Keratinocyte (primary cell): ENCODE results near the gene PRKN. TPM values are rescaled to one million over a fixed set of nuclear protein-coding genes. Genes with fewer than 3 reads are reported as not detected.

Experiments used
- DNase-seq: peaks from one replicate; pipeline ENCODE4 v3.0.0-alpha.2; 2011; ENCODE audit warnings: low read depth, missing footprints, low spot score
- FAIRE-seq: peaks from 2 replicates; lab custom pipeline; 2011; peaks lifted over from hg19 to GRCh38; lab: Jason Lieb, UNC
- H2AFZ ChIP-seq: 2 replicates; pipeline ENCODE4 v1.6.0; 2012; ENCODE audit warnings: low read length, control low read depth, inconsistent platforms; ENCODE audit not compliant: control insufficient read depth
- H3K27ac ChIP-seq: 2 replicates; pipeline ENCODE4 v1.5.1; 2011; ENCODE audit warnings: low read length; ENCODE audit not compliant: control insufficient read depth, insufficient read depth
- H3K27me3 ChIP-seq: 3 replicates; pipeline ENCODE4 v1.6.0; 2011; ENCODE audit warnings: low read length; ENCODE audit not compliant: control insufficient read depth, insufficient read depth; ENCODE audit errors: extremely low read depth
- H3K36me3 ChIP-seq, 2 experiments: 2 replicates in 1 of 2; 3 replicates in 1 of 2; pipeline ENCODE4 v1.5.1; 2011; ENCODE audit warnings: low read length in 2 of 2, mild to moderate bottlenecking in 1 of 2; ENCODE audit not compliant: control insufficient read depth in 2 of 2, insufficient read depth in 2 of 2; ENCODE audit errors: extremely low read depth in 1 of 2
- H3K4me1 ChIP-seq: 3 replicates; pipeline ENCODE4 v1.5.1; 2011; ENCODE audit warnings: low read length; ENCODE audit not compliant: control insufficient read depth, insufficient read depth; ENCODE audit errors: extremely low read depth
- H3K4me2 ChIP-seq: 3 replicates; pipeline ENCODE4 v1.6.0; 2011; ENCODE audit warnings: low read depth, low read length; ENCODE audit not compliant: control insufficient read depth, insufficient read depth; ENCODE audit errors: extremely low read depth
- H3K4me3 ChIP-seq, 3 experiments: fragments of 200-600 bp in 1 of 3; sonication (generic) in 1 of 3; 2 replicates in 2 of 3; 3 replicates in 1 of 3; pipeline ENCODE4 v1.5.1; 2011 to 2016; ENCODE audit warnings: low read length in 3 of 3, mild to moderate bottlenecking in 3 of 3, control low read depth in 2 of 3, inconsistent platforms in 1 of 3, low read depth in 1 of 3, mixed read lengths in 1 of 3, mixed run types in 1 of 3, moderate library complexity in 1 of 3; ENCODE audit not compliant: control insufficient read depth in 2 of 3, insufficient read depth in 2 of 3; ENCODE audit errors: extremely low read depth in 1 of 3
- H3K79me2 ChIP-seq: 2 replicates; pipeline ENCODE4 v1.6.0; 2012; ENCODE audit warnings: low read length; ENCODE audit not compliant: control insufficient read depth, insufficient read depth
- H3K9ac ChIP-seq: 3 replicates; pipeline ENCODE4 v1.6.0; 2011; ENCODE audit warnings: low read length; ENCODE audit not compliant: control insufficient read depth, insufficient read depth; ENCODE audit errors: extremely low read depth
- H3K9me1 ChIP-seq: 3 replicates; pipeline ENCODE4 v1.6.0; 2011; ENCODE audit warnings: low read length; ENCODE audit not compliant: control insufficient read depth, insufficient read depth; ENCODE audit errors: extremely low read depth
- H3K9me3 ChIP-seq: 2 replicates; pipeline ENCODE4 v1.5.1; 2012; ENCODE audit warnings: low read depth, low read length; ENCODE audit not compliant: control insufficient read depth
- H4K20me1 ChIP-seq: 3 replicates; pipeline ENCODE4 v1.6.0; 2011; ENCODE audit warnings: low read length; ENCODE audit not compliant: control insufficient read depth, insufficient read depth; ENCODE audit errors: extremely low read depth
- CTCF ChIP-seq, 3 experiments: IDR thresholded peaks in 1 of 3; conservative IDR thresholded peaks in 1 of 3; optimal IDR thresholded peaks in 1 of 3; 2 replicates in 2 of 3; 3 replicates in 1 of 3; pipeline versions ENCODE3 to v1.5.1; 2011; ENCODE audit warnings: low read length in 3 of 3, mild to moderate bottlenecking in 3 of 3, moderate library complexity in 2 of 3, control low read depth in 1 of 3, inconsistent platforms in 1 of 3; ENCODE audit not compliant: insufficient read depth in 2 of 3; ENCODE audit errors: extremely low read depth in 1 of 3
- EZH2 ChIP-seq: IDR thresholded peaks from one replicate; pipeline ENCODE4 v1.6.1; 2012; ENCODE audit warnings: inconsistent platforms, mild to moderate bottlenecking, low read length, moderate library complexity
- dilution Hi-C: fragments of 300-500 bp; cut with MboI; formaldehyde crosslinking; loops from one replicate; pipeline ENCODE4 v1.7.0; 2020; ENCODE audit warnings: low sequenced_read_pairs; ENCODE audit not compliant: extremely low pct_ligation_motif_present
- polyA plus RNA-seq, 5 experiments: library from polyadenylated mRNA; depleted of rRNA in 3 of 5; stranded (reverse) in 3 of 5; stranded (forward) in 1 of 5; unstranded in 1 of 5; fragments of >200 nt; gene quantifications; 1 replicate in 1 of 5; 2 replicates in 3 of 5; 3 replicates in 1 of 5; pipeline versions ENCODE4 v1.2.1 to v1.2.3, GENCODE V29; 2011 to 2012; ENCODE audit warnings: missing spikeins in 2 of 5, low read depth in 1 of 5, low replicate concordance in 1 of 5

Gene PRKN
- polyA plus RNA-seq, 1 donor (not counting 4 experiments of a cell fraction or from before 2014, with no cell fraction given), result 0.67 TPM

DNA sequence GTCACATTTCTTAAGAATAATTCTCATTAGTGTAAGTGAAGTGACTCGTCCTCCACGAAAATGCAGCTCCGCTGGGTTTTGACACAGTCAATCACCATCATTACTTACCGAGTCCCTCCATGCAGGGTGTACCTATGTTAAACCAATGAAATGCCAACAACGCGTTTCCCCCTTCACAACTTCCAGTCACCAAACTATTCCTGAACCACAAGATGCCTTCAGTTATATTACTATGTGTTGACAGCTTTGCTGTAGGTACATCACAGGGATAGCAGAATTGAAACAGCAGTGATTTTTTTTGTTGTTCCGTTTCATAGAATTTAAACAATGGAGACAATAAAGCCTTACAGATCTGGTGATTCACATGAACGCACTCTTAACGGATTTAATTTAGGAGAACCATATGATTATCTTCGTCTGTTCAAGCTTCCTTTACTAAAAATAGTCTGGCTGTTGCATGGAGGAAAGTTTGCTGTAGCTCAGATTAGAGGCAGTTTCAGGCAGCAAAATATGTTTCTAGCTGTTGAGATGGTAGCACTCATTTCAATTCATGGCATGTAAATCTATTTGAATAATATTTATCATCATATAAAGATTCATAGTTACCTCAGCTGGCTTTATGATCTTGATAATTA, 652.8 kb downstream of the PRKN start:
- H3K4me2 ChIP-seq, result no peak overlapping the region
- H3K9me1 ChIP-seq, result no peaks in the 10 kb centered on the region
- dilution Hi-C loops, result no loop called here
- no peaks in the 10 kb centered on the region for H3K79me2 ChIP-seq
- H3K4me3 ChIP-seq, result no peak overlapping the region
- no peaks in the 10 kb centered on the region for H3K36me3 ChIP-seq
- no peak overlapping the region for H2AFZ ChIP-seq
- H3K27ac ChIP-seq, result no peak overlapping the region
- H3K27me3 ChIP-seq, result no peaks in the 10 kb centered on the region
- no peak for TF ChIP-seq CTCF (optimal IDR thresholded peaks at IDR 0.05 in 1 of 3, IDR thresholded peaks at IDR 0.05 in 1 of 3, conservative IDR thresholded peaks at IDR 0.05 in 1 of 3; ENCODE audit: extremely low read depth in 1 of 3, insufficient read depth in 2 of 3, low read length in 3 of 3)
- no peak for TF ChIP-seq EZH2
- peaks cover 3% of the 10 kb centered on the region for H3K4me1 ChIP-seq
- DNase-seq (no peak), FAIRE-seq (no peak)
- H3K9me3 ChIP-seq, result no peaks in the 10 kb centered on the region
- no peaks in the 10 kb centered on the region for H4K20me1 ChIP-seq
- no peak overlapping the region for H3K9ac ChIP-seq

DNA sequence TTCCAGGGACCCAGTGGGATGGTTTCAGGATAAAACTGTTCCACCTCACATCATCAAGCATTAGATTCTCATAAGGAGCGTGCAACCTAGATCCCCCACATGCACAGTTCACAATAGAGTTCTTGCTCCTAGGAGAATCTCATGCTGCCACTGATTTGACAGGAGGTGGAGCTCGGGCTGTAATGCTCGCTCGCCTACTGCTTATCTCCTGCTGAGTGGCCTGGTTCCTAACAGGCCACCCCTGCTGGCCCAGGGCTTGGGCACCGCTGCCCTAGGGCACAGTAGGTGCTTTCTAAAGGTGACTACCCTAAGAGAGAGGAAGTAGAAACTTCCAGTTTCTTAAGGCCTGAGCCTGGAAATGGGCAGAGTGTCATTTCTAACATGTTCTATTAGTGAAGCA, 656.9 kb downstream of the PRKN start:
- H2AFZ ChIP-seq, result no peak overlapping the region
- no peak overlapping the region for H3K4me3 ChIP-seq
- no peaks in the 10 kb centered on the region for H3K9me1 ChIP-seq
- no peaks in the 10 kb centered on the region for H3K36me3 ChIP-seq
- FAIRE-seq (no peak), DNase-seq (no peak)
- no peak overlapping the region for H3K4me2 ChIP-seq
- no peak overlapping the region for H3K27ac ChIP-seq
- no peaks in the 10 kb centered on the region for H3K9me3 ChIP-seq
- dilution Hi-C loops, result no loop called here
- H4K20me1 ChIP-seq, result no peaks in the 10 kb centered on the region
- TF ChIP-seq CTCF (optimal IDR thresholded peaks at IDR 0.05 in 1 of 3, IDR thresholded peaks at IDR 0.05 in 1 of 3, conservative IDR thresholded peaks at IDR 0.05 in 1 of 3; ENCODE audit: extremely low read depth in 1 of 3, insufficient read depth in 2 of 3, low read length in 3 of 3) (no peak), EZH2 (no peak)
- H3K9ac ChIP-seq, result no peak overlapping the region
- no peaks in the 10 kb centered on the region for H3K4me1 ChIP-seq
- no peaks in the 10 kb centered on the region for H3K79me2 ChIP-seq
- no peaks in the 10 kb centered on the region for H3K27me3 ChIP-seq
